Sigmoid colon (tissue), 7 donors: ENCODE results near the gene SPTBN5. TPM values are rescaled to one million over a fixed set of nuclear protein-coding genes. Genes with fewer than 3 reads are reported as not detected.

Source experiments
- DNase-seq: peaks from one replicate; pipeline ENCODE4 v3.0.0-alpha.2; 2019
- H3K27ac ChIP-seq, 4 donors: fragments of 200-600 bp; sonication (generic); one replicate each; pipeline ENCODE4 v1.5.1; 2016 to 2019; ENCODE audit warnings: mild to moderate bottlenecking in 1 of 4
- H3K27me3 ChIP-seq, 3 donors: fragments of 200-600 bp; sonication (generic); one replicate each; pipeline ENCODE4 v1.5.1; 2019; ENCODE audit warnings: mild to moderate bottlenecking in 1 of 3
- H3K36me3 ChIP-seq, 4 donors: fragments of 200-600 bp; sonication (generic); one replicate each; pipeline ENCODE4 v1.5.1; 2016 to 2019
- H3K4me1 ChIP-seq, 4 donors: fragments of 200-600 bp; sonication (generic); one replicate each; pipeline ENCODE4 v1.5.1; 2017 to 2019
- H3K4me3 ChIP-seq, 4 donors: fragments of 200-600 bp; sonication (generic); one replicate each; pipeline ENCODE4 v1.5.1; 2017 to 2019; ENCODE audit warnings: mild to moderate bottlenecking in 2 of 4, moderate library complexity in 1 of 4
- H3K9me3 ChIP-seq, 4 donors: fragments of 200-600 bp in 3 of 4; sonication (generic) in 3 of 4; one replicate each; pipeline versions ENCODE4 v1.5.1 to v1.6.1; 2013 to 2019
- CTCF ChIP-seq, 4 experiments: fragments of 450-650 bp in 3 of 4; fragments of 200-600 bp in 1 of 4; IDR thresholded peaks; one replicate each; pipeline ENCODE4 v1.5.1; 2016 to 2019; ENCODE audit warnings: antibody characterized with exemption in 4 of 4, mild to moderate bottlenecking in 3 of 4, moderate library complexity in 2 of 4
- EP300 ChIP-seq, 4 donors: sonication (generic); formaldehyde crosslinking; IDR thresholded peaks; one replicate each; pipeline ENCODE4 v1.6.1; 2017; ENCODE audit warnings: antibody characterized with exemption in 4 of 4
- POLR2A ChIP-seq, 2 donors: fragments of 450-650 bp; IDR thresholded peaks; one replicate each; pipeline ENCODE4 v1.6.1; 2016; ENCODE audit warnings: antibody characterized with exemption in 2 of 2, mild to moderate bottlenecking in 2 of 2, moderate library complexity in 2 of 2
- POLR2AphosphoS5 ChIP-seq, 4 donors: sonication (generic); formaldehyde crosslinking; IDR thresholded peaks; one replicate each; pipeline ENCODE4 v1.6.1; 2017; ENCODE audit warnings: antibody characterized with exemption in 4 of 4
- WGBS, 2 donors: extraction: QIAGEN DNeasy Blood & Tissue Kit; methylation state at CpG; one replicate each; pipeline ENCODE4 v1.1.7; 2013; 5-methylcytosine and 5-hydroxymethylcytosine counted together
- intact Hi-C: fragments of 100-400 bp; cut with DNase I; formaldehyde crosslinking; loops from one replicate; pipeline ENCODE4 v1.15.1; 2023
- polyA plus RNA-seq, 3 donors: library from polyadenylated mRNA; stranded (reverse); fragments of 200-250 nt; gene quantifications; one replicate each; pipeline ENCODE4 v1.2.3, GENCODE V29; 2013
- total RNA-seq, 4 donors: library from RNA; depleted of rRNA; stranded (reverse); fragments of >200 nt; gene quantifications; one replicate each; pipeline ENCODE4 v1.1.0, GENCODE V29; 2016
- donor health status: healthy with polysubstance abuse.
- donor health status: Bipolar disorder and iron deficiency.
- donor health status: healthy.

SPTBN5 gene
- total and polyA plus RNA-seq, 7 donors, result under 0.01 to 2.3 (median 0.60) TPM

DNA sequence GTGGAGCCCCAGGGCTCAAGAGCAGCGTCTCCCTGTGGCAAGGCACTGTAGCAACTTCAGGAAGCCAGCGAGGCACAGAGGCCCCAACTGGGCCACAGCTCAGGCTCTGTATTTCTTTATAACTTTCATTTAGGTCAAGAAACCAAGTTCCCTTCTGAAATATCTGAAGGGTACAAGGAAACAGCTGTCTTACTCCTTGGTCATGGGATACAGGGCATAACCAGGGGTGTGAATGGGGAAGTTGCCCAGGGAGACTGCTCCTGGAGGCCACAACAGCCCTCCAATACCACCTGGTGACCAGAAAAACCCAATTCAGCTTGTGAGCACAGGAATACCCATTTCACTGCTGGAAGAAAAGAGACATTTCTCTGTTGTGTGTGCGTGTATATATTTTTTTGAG is 13.3 kb upstream of the SPTBN5 start:
- no peak for TF ChIP-seq CTCF (IDR thresholded peaks at IDR 0.05)
- no peak for TF ChIP-seq EP300 (IDR thresholded peaks at IDR 0.05)
- no peak for TF ChIP-seq POLR2A (IDR thresholded peaks at IDR 0.05)
- DNase-seq, result no peak
- 83 to 98% methylated on average over 3 of the region's 3 CpGs for WGBS, 2 donors
- Histone ChIP-seq H3K4me3 (no peak overlapping the region), H3K27me3 (no peaks in the 10 kb centered on the region), H3K27ac (peak overlapping the region in 1 of 4 donors; percentile 16), H3K4me1 (peaks cover 0 to 11% (median 2%) of the 10 kb centered on the region in 4 donors), H3K36me3 (peaks cover 0 to 20% (median 5%) of the 10 kb centered on the region in 4 donors), H3K9me3 (no peaks in the 10 kb centered on the region)
- intact Hi-C loops, result no loop called here

DNA sequence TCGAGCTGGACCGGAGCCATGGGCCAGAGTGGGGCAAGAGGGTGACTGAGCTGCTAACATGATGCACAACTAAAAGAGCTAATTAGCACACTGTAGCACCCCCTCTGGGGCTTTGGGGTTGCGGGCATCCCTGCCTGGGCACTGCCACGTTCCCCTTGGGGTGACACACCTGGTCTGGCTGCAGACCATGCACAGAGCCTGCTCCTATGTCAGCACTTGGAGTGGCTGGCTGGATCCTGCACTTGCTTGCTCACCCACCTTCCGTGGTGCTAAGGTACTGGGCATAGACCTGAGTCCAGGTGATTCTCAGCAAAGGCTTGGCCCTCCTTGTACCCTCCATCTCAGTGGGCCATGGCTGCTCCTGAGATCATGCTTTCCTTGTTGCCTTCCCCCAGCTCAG is 12.8 kb upstream of the SPTBN5 start:
- WGBS, 2 donors, result 97 to 98% methylated on average over 5 of the region's 5 CpGs
- Histone ChIP-seq H3K36me3 (peaks cover 0 to 20% (median 5%) of the 10 kb centered on the region in 4 donors), H3K27me3 (no peaks in the 10 kb centered on the region), H3K27ac (peak overlapping the region in 1 of 4 donors; percentile 16), H3K4me1 (peaks cover 0 to 11% (median 2%) of the 10 kb centered on the region in 4 donors), H3K4me3 (no peak overlapping the region), H3K9me3 (no peaks in the 10 kb centered on the region)
- intact Hi-C loops, result no loop called here
- TF ChIP-seq CTCF (IDR thresholded peaks at IDR 0.05) (no peak), POLR2A (IDR thresholded peaks at IDR 0.05) (no peak), EP300 (IDR thresholded peaks at IDR 0.05) (no peak), POLR2AphosphoS5 (IDR thresholded peaks at IDR 0.05) (no peak)
- DNase-seq, result no peak

- no peaks in the 10 kb centered on the region for H3K27me3 ChIP-seq
- WGBS, 2 donors, result 94 to 95% methylated on average over 14 of the region's 14 CpGs
- H3K36me3 ChIP-seq, result peaks cover 0 to 30% (median 13%) of the 10 kb centered on the region in 4 donors
- no peaks in the 10 kb centered on the region for H3K9me3 ChIP-seq
- no peak for DNase-seq
- H3K4me1 ChIP-seq, result peaks cover 0 to 11% (median 2%) of the 10 kb centered on the region in 4 donors
- no peak overlapping the region for H3K4me3 ChIP-seq
- TF ChIP-seq POLR2A (IDR thresholded peaks at IDR 0.05), result no peak
- no peak for TF ChIP-seq EP300 (IDR thresholded peaks at IDR 0.05)
- no peak for TF ChIP-seq CTCF (IDR thresholded peaks at IDR 0.05)
- intact Hi-C loops, result no loop called here
- no peak overlapping the region for H3K27ac ChIP-seq
Measured at GRCh38 chr15:41905036-41905793, 11.4 kb upstream of the SPTBN5 start.

DNA sequence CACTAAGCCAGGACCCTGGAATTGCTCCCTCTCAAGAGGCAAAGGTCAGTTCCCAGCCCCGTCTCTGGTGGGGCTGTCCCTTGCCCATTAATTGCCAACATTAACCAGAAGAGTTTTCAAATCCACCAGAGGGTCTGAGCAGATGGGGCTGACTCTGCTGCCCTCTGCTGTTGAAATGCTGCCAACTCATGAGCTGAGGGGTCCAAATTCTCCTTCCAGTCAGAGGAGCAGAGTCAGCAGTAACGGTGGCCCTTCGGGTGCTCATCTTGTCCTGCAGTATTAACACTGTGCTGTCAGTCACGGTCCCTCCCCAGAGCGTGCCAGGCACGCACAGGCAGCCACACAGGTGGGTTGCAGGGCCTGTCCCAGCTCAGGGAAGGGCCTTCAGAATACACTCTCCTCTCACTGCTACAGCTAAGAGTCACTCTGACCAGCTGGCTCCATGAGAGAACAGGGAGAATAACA is 10.7 kb upstream of the SPTBN5 start:
- H3K27me3 ChIP-seq, result no peaks in the 10 kb centered on the region
- no peak overlapping the region for H3K27ac ChIP-seq
- H3K9me3 ChIP-seq, result no peaks in the 10 kb centered on the region
- 25 to 27% methylated on average over 6 of the region's 6 CpGs for WGBS, 2 donors
- H3K4me1 ChIP-seq, result peaks cover 0 to 11% (median 2%) of the 10 kb centered on the region in 4 donors
- intact Hi-C loops, result loop anchor here (5.0 kb wide), 1 partner anchor 132 kb away; the partner anchor contains the start of gene MAPKBP1
- TF ChIP-seq POLR2A (IDR thresholded peaks at IDR 0.05) (no peak), CTCF (IDR thresholded peaks at IDR 0.05) (peak; percentile 21 to 70 (median 52)), POLR2AphosphoS5 (IDR thresholded peaks at IDR 0.05) (peak in 1 of 4 donors; percentile 20), EP300 (IDR thresholded peaks at IDR 0.05) (no peak)
- H3K36me3 ChIP-seq, result peaks cover 0 to 31% (median 13%) of the 10 kb centered on the region in 4 donors
- no peak overlapping the region for H3K4me3 ChIP-seq
- peak; percentile 78 for DNase-seq
